GM18868 (cell line): Measurements from ENCODE around the gene CDX1.

Source experiments
- ATAC-seq: cut with Tn5 transposase; IDR thresholded peaks from one replicate; pipeline ENCODE4 v1.9.1; 2021; ENCODE audit warnings: mild to moderate bottlenecking, moderate library complexity; ENCODE audit not compliant: unreplicated experiment

Gene CDX1

GRCh38 chr5:150131461-150131860 lies 35.1 kb upstream of the CDX1 start:
- no peak for ATAC-seq

- ATAC-seq, result no peak
These were observed 34.4 kb upstream of the CDX1 start for GRCh38 chr5:150131978-150132694.

GRCh38 chr5:150132740-150133139 lies 33.8 kb upstream of the CDX1 start:
- ATAC-seq, result no peak

GRCh38 chr5:150133581-150134197 lies 32.9 kb upstream of the CDX1 start:
- ATAC-seq, result no peak

- no peak for ATAC-seq
These were observed 32.4 kb upstream of the CDX1 start for GRCh38 chr5:150134198-150134588.

- ATAC-seq, result no peak
These were observed 30.8 kb upstream of the CDX1 start for GRCh38 chr5:150135557-150136304.

- ATAC-seq, result no peak
These were observed 30.0 kb upstream of the CDX1 start for GRCh38 chr5:150136305-150137167.

- ATAC-seq, result no peak
These were observed 29.2 kb upstream of the CDX1 start for GRCh38 chr5:150137168-150137957.

GRCh38 chr5:150137997-150138396 lies 28.6 kb upstream of the CDX1 start:
- no peak for ATAC-seq

- ATAC-seq, result no peak
These were observed 27.9 kb upstream of the CDX1 start for GRCh38 chr5:150138551-150139265.

- ATAC-seq, result no peak
These were observed 27.2 kb upstream of the CDX1 start for GRCh38 chr5:150139334-150139733.

- no peak for ATAC-seq
These were observed 25.7 kb upstream of the CDX1 start for GRCh38 chr5:150140830-150141229.

- no peak for ATAC-seq
These were observed 24.9 kb upstream of the CDX1 start for GRCh38 chr5:150141544-150142184.

GRCh38 chr5:150142185-150142958 lies 24.2 kb upstream of the CDX1 start:
- no peak for ATAC-seq

- no peak for ATAC-seq
These were observed 23.6 kb upstream of the CDX1 start for GRCh38 chr5:150142959-150143349.

- ATAC-seq, result no peak
These were observed 23.0 kb upstream of the CDX1 start for GRCh38 chr5:150143350-150144245.

GRCh38 chr5:150144246-150144801 lies 22.3 kb upstream of the CDX1 start:
- no peak for ATAC-seq
